OCI-LY1 (cell line): Measurements from ENCODE around the gene CD38.

Experiments
- H2AFZ ChIP-seq: fragments of 200-600 bp; sonication (generic), shearing (Covaris generic); 2 replicates; pipeline ENCODE4 v1.6.0; 2014; ENCODE audit warnings: antibody characterized with exemption, mild to moderate bottlenecking, low read length
- H3F3A ChIP-seq: fragments of 200-600 bp; sonication (generic), shearing (Covaris generic); 2 replicates; pipeline ENCODE4 v1.6.0; 2014; ENCODE audit warnings: mild to moderate bottlenecking, antibody characterized with exemption, low read length, moderate library complexity; ENCODE audit not compliant: insufficient read depth
- H3K27ac ChIP-seq: fragments of 200-600 bp; sonication (generic); 2 replicates; pipeline ENCODE4 v1.5.1; 2014; ENCODE audit warnings: low read length, mixed run types, mild to moderate bottlenecking, low read depth; ENCODE audit not compliant: poor library complexity, severe bottlenecking
- H3K27me3 ChIP-seq: fragments of 200-600 bp; sonication (generic); 2 replicates; pipeline ENCODE4 v1.6.0; 2014; ENCODE audit warnings: antibody characterized with exemption, mild to moderate bottlenecking, low read length, moderate library complexity; ENCODE audit not compliant: insufficient read depth
- H3K36me3 ChIP-seq: fragments of 200-600 bp; sonication (generic); 2 replicates; pipeline ENCODE4 v1.6.1; 2014; ENCODE audit warnings: mild to moderate bottlenecking, antibody characterized with exemption, low read length, moderate library complexity, mixed read lengths; ENCODE audit not compliant: insufficient read depth
- H3K4me1 ChIP-seq: fragments of 200-600 bp; sonication (generic); 2 replicates; pipeline ENCODE4 v1.5.1; 2014; ENCODE audit warnings: mild to moderate bottlenecking, low read length, moderate library complexity; ENCODE audit not compliant: insufficient read depth, severe bottlenecking
- H3K4me2 ChIP-seq: fragments of 200-600 bp; sonication (generic), shearing (Covaris generic); 2 replicates; pipeline ENCODE4 v1.6.1; 2014; ENCODE audit warnings: low read length
- H3K4me3 ChIP-seq: fragments of 200-600 bp; sonication (generic); 2 replicates; pipeline ENCODE4 v1.5.1; 2014; ENCODE audit warnings: low read length, low read depth, mild to moderate bottlenecking, mixed read lengths; ENCODE audit not compliant: poor library complexity, severe bottlenecking
- H3K79me2 ChIP-seq: fragments of 200-600 bp; shearing (Covaris generic); 2 replicates; pipeline ENCODE4 v1.6.1; 2016; ENCODE audit warnings: mixed run types, low read length, mixed read lengths; ENCODE audit not compliant: insufficient read depth
- H3K9ac ChIP-seq: fragments of 200-600 bp; sonication (generic), shearing (Covaris generic); 2 replicates; pipeline ENCODE4 v1.6.1; 2014; ENCODE audit warnings: mild to moderate bottlenecking, low read length, mixed read lengths
- H3K9me2 ChIP-seq: fragments of 200-600 bp; sonication (generic), shearing (Covaris generic); 2 replicates; pipeline ENCODE4 v1.6.1; 2014; ENCODE audit warnings: low read depth, mild to moderate bottlenecking, low read length, mixed read lengths
- H3K9me3 ChIP-seq: fragments of 200-600 bp; shearing (Covaris generic); 2 replicates; pipeline ENCODE4 v1.6.1; 2014; ENCODE audit warnings: low read length, mixed read lengths
- H4K20me1 ChIP-seq: fragments of 200-600 bp; sonication (generic), shearing (Covaris generic); 2 replicates; pipeline ENCODE4 v1.6.0; 2016; ENCODE audit warnings: mild to moderate bottlenecking, low read length; ENCODE audit not compliant: insufficient read depth
- CTCF ChIP-seq: fragments of 200-600 bp; sonication (generic), shearing (Covaris generic); IDR thresholded peaks from 2 replicates; pipeline ENCODE4 v1.5.1; 2017; ENCODE audit warnings: mild to moderate bottlenecking, antibody characterized with exemption, low read length, moderate library complexity, mixed read lengths
- EZH2 ChIP-seq: fragments of 200-600 bp; sonication (generic), shearing (Covaris generic); IDR thresholded peaks from 2 replicates; pipeline ENCODE4 v1.8.0; 2017; ENCODE audit warnings: borderline replicate concordance, mixed run types, mild to moderate bottlenecking, antibody characterized with exemption, low read length, moderate library complexity, mixed read lengths

CD38 gene

GRCh38 chr4:15753786-15754185 is 24.3 kb upstream of the CD38 start:
- Histone ChIP-seq H3K4me1 (peaks cover 30% of the 10 kb centered on the region), H3K27me3 (no peaks in the 10 kb centered on the region), H3K9me3 (no peaks in the 10 kb centered on the region), H3K9me2 (no peaks in the 10 kb centered on the region), H3K36me3 (no peaks in the 10 kb centered on the region), H4K20me1 (no peaks in the 10 kb centered on the region), H3K4me3 (no peak overlapping the region), H3F3A (no peaks in the 10 kb centered on the region), H3K27ac (no peak overlapping the region), H3K9ac (no peak overlapping the region), H2AFZ (no peak overlapping the region), H3K79me2 (no peaks in the 10 kb centered on the region), H3K4me2 (no peak overlapping the region)
- TF ChIP-seq CTCF: no peak
- TF ChIP-seq EZH2: no peak

GRCh38 chr4:15754323-15754722 is 23.8 kb upstream of the CD38 start:
- Histone ChIP-seq H3K4me2 (no peak overlapping the region), H3K79me2 (no peaks in the 10 kb centered on the region), H3K9me2 (no peaks in the 10 kb centered on the region), H3K9me3 (no peaks in the 10 kb centered on the region), H4K20me1 (no peaks in the 10 kb centered on the region), H3K9ac (no peak overlapping the region), H2AFZ (no peak overlapping the region), H3K4me3 (no peak overlapping the region), H3K27me3 (no peaks in the 10 kb centered on the region), H3K27ac (no peak overlapping the region), H3K36me3 (no peaks in the 10 kb centered on the region), H3K4me1 (peaks cover 30% of the 10 kb centered on the region), H3F3A (no peaks in the 10 kb centered on the region)
- no peak for TF ChIP-seq CTCF
- TF ChIP-seq EZH2: no peak

GRCh38 chr4:15755321-15756155 is 22.6 kb upstream of the CD38 start:
- Histone ChIP-seq H3K36me3 (no peaks in the 10 kb centered on the region), H4K20me1 (no peaks in the 10 kb centered on the region), H3K9ac (peak overlapping the region; percentile 40), H3K27me3 (no peaks in the 10 kb centered on the region), H3K9me2 (no peaks in the 10 kb centered on the region), H3K4me3 (peak overlapping the region; percentile 47), H3K9me3 (no peaks in the 10 kb centered on the region), H3F3A (no peaks in the 10 kb centered on the region), H3K4me1 (peaks cover 30% of the 10 kb centered on the region), H3K27ac (peak overlapping the region; percentile 87), H3K4me2 (peak overlapping the region; percentile 51), H3K79me2 (no peaks in the 10 kb centered on the region), H2AFZ (no peak overlapping the region)
- no peak for TF ChIP-seq EZH2
- TF ChIP-seq CTCF: no peak
